Upper lobe of left lung (tissue), 6 donors: ENCODE data around the gene GTF2A2. TPM values are rescaled to one million over a fixed set of nuclear protein-coding genes. Genes with fewer than 3 reads are reported as not detected.
"Not testable (repeated sequence)": the region's sequence is repeated elsewhere in the genome, so short reads cannot be mapped to it uniquely, and the experiment has no call there.

Source experiments
- ATAC-seq, 2 donors: fragments of 200-7000 bp; cut with Tn5 transposase; one replicate each; pipeline ENCODE4 v1.9.1; 2022; ENCODE audit warnings: mild to moderate bottlenecking in 2 of 2, moderate library complexity in 2 of 2; ENCODE audit not compliant: low FRiP score in 2 of 2
- DNase-seq, 2 donors: peaks; one replicate each; pipeline ENCODE4 v3.0.0-alpha.2; 2019 to 2020
- H3K27ac ChIP-seq, 4 donors: fragments of 200-600 bp; sonication (generic); one replicate each; pipeline ENCODE4 v1.5.1; 2016 to 2019
- H3K27me3 ChIP-seq, 4 donors: fragments of 200-600 bp; sonication (generic); one replicate each; pipeline ENCODE4 v1.5.1; 2017 to 2019
- H3K36me3 ChIP-seq, 4 donors: fragments of 200-600 bp; sonication (generic); one replicate each; pipeline ENCODE4 v1.5.1; 2016 to 2019
- H3K4me1 ChIP-seq, 4 donors: fragments of 200-600 bp; sonication (generic); one replicate each; pipeline ENCODE4 v1.5.1; 2018 to 2019
- H3K4me3 ChIP-seq, 4 donors: fragments of 200-600 bp; sonication (generic); one replicate each; pipeline ENCODE4 v1.5.1; 2017 to 2019; ENCODE audit warnings: mild to moderate bottlenecking in 2 of 4, moderate library complexity in 1 of 4
- H3K9me3 ChIP-seq, 4 donors: fragments of 200-600 bp; sonication (generic); one replicate each; pipeline ENCODE4 v1.5.1; 2018 to 2019
- EP300 ChIP-seq, 4 donors: sonication (generic); formaldehyde crosslinking; IDR thresholded peaks; one replicate each; pipeline ENCODE4 v1.5.1; 2017; ENCODE audit warnings: antibody characterized with exemption in 4 of 4, control low read depth in 2 of 4
- POLR2A ChIP-seq, 4 donors: fragments of 450-650 bp; IDR thresholded peaks; one replicate each; pipeline ENCODE4 v1.5.1; 2016 to 2017; ENCODE audit warnings: antibody characterized with exemption in 4 of 4, mild to moderate bottlenecking in 2 of 4
- POLR2AphosphoS5 ChIP-seq, 2 donors: sonication (generic); formaldehyde crosslinking; IDR thresholded peaks; one replicate each; pipeline ENCODE4 v1.5.1; 2017; ENCODE audit warnings: antibody characterized with exemption in 2 of 2
- WGBS, 2 donors: methylation state at CpG; one replicate each; pipeline ENCODE4 v1.1.5; 2017 to 2018; 5-methylcytosine and 5-hydroxymethylcytosine counted together
- total RNA-seq, 6 donors: library from RNA; depleted of rRNA in 4 of 6; stranded (reverse); fragments of >200 nt in 4 of 6; gene quantifications; one replicate each; pipeline versions ENCODE4 v1.1.0 to v1.2.1, GENCODE V29; 2016 to 2021
- TF ChIP-seq, protein P1 (sequence below), 6 experiments: fragments of 450-650 bp in 4 of 6; fragments of 200-600 bp in 2 of 6; sonication (generic) in 2 of 6; IDR thresholded peaks; one replicate each; pipeline ENCODE4 v1.5.1; 2016 to 2019; ENCODE audit warnings: antibody characterized with exemption in 6 of 6
- donor health status: DM: no; HTN: no; CAD: no; lungs with moderate emphysema.
- donor health status: DM: no; HTN: yes; CAD: no; lungs with severe emphysema.

GTF2A2 gene
- total RNA-seq, 6 donors from 2014 or later, result 5.5 to 80.1 (median 30.2) TPM

DNA sequence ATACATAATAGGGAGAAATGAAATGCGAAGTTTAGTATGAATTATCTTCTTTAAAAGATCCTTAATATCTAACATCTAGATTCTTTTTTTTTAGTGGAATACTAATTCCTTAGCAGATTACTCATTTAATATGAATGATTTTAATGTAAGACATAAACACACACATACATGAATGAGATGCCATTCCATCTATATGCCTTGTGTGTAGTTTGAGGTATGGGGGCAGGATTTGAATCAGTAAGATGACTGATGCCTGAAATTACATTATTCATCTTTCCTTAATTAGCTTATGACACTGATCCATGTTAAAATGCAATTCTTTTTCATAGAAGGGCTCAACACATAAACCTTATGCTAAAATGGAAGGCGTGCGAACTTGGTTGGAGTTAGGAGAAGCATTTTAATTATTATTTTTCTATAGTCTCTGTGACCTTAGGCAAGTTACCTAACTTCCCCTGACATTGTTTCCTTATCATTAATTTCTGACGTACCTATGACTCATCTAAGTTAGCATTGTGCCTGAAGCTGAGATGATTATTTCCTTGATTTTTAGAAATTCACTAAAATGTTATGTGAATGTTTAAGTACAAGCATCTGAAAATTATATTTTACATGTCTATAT, 42.6 kb upstream of the GTF2A2 start:
- Histone ChIP-seq H3K4me3 (no peak overlapping the region), H3K36me3 (no peaks in the 10 kb centered on the region), H3K27ac (no peak overlapping the region), H3K9me3 (no peaks in the 10 kb centered on the region), H3K27me3 (no peaks in the 10 kb centered on the region), H3K4me1 (no peaks in the 10 kb centered on the region)
- TF ChIP-seq, protein P1, sequence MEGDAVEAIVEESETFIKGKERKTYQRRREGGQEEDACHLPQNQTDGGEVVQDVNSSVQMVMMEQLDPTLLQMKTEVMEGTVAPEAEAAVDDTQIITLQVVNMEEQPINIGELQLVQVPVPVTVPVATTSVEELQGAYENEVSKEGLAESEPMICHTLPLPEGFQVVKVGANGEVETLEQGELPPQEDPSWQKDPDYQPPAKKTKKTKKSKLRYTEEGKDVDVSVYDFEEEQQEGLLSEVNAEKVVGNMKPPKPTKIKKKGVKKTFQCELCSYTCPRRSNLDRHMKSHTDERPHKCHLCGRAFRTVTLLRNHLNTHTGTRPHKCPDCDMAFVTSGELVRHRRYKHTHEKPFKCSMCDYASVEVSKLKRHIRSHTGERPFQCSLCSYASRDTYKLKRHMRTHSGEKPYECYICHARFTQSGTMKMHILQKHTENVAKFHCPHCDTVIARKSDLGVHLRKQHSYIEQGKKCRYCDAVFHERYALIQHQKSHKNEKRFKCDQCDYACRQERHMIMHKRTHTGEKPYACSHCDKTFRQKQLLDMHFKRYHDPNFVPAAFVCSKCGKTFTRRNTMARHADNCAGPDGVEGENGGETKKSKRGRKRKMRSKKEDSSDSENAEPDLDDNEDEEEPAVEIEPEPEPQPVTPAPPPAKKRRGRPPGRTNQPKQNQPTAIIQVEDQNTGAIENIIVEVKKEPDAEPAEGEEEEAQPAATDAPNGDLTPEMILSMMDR (IDR thresholded peaks at IDR 0.05), result no peak
- no peak for TF ChIP-seq POLR2AphosphoS5 (IDR thresholded peaks at IDR 0.05)
- no peak for TF ChIP-seq EP300 (IDR thresholded peaks at IDR 0.05)
- no peak for TF ChIP-seq POLR2A (IDR thresholded peaks at IDR 0.05)
- DNase-seq (no peak), ATAC-seq (no peak)
- WGBS, 2 donors, result 57 to 83% methylated on average over 4 of the region's 4 CpGs

GRCh38 chr15:59698065-59698464, 40.8 kb upstream of the GTF2A2 start:
- not testable (repeated sequence) for H3K4me3 ChIP-seq, H3K36me3 ChIP-seq, DNase-seq, H3K27me3 ChIP-seq, H3K4me1 ChIP-seq, ATAC-seq, H3K27ac ChIP-seq, H3K9me3 ChIP-seq
- 71 to 75% methylated on average over 4 of the region's 4 CpGs for WGBS, 2 donors

GRCh38 chr15:59696332-59696731, 39.0 kb upstream of the GTF2A2 start:
- WGBS, 2 donors, result 85% methylated on average over 4 of the region's 4 CpGs
- Histone ChIP-seq H3K27me3 (no peaks in the 10 kb centered on the region), H3K36me3 (no peaks in the 10 kb centered on the region), H3K4me1 (no peaks in the 10 kb centered on the region), H3K4me3 (no peak overlapping the region), H3K9me3 (no peaks in the 10 kb centered on the region), H3K27ac (no peak overlapping the region)
- TF ChIP-seq POLR2AphosphoS5 (IDR thresholded peaks at IDR 0.05) (no peak), EP300 (IDR thresholded peaks at IDR 0.05) (no peak), POLR2A (IDR thresholded peaks at IDR 0.05) (no peak)
- TF ChIP-seq, protein P1 (IDR thresholded peaks at IDR 0.05), result no peak
- ATAC-seq (no peak), DNase-seq (no peak)

GRCh38 chr15:59694779-59695178, 37.5 kb upstream of the GTF2A2 start:
- Histone ChIP-seq H3K4me3 (no peak overlapping the region), H3K9me3 (no peaks in the 10 kb centered on the region), H3K36me3 (no peaks in the 10 kb centered on the region), H3K4me1 (peaks cover 0 to 5% (median 2%) of the 10 kb centered on the region in 4 donors), H3K27me3 (no peaks in the 10 kb centered on the region), H3K27ac (no peak overlapping the region)
- DNase-seq, result no peak
- TF ChIP-seq EP300 (IDR thresholded peaks at IDR 0.05) (no peak), POLR2A (IDR thresholded peaks at IDR 0.05) (no peak), POLR2AphosphoS5 (IDR thresholded peaks at IDR 0.05) (no peak)
- TF ChIP-seq, protein P1 (IDR thresholded peaks at IDR 0.05), result no peak
- ATAC-seq, result no peak
- 95 to 97% methylated on average over 1 of the region's 1 CpG for WGBS, 2 donors

DNA sequence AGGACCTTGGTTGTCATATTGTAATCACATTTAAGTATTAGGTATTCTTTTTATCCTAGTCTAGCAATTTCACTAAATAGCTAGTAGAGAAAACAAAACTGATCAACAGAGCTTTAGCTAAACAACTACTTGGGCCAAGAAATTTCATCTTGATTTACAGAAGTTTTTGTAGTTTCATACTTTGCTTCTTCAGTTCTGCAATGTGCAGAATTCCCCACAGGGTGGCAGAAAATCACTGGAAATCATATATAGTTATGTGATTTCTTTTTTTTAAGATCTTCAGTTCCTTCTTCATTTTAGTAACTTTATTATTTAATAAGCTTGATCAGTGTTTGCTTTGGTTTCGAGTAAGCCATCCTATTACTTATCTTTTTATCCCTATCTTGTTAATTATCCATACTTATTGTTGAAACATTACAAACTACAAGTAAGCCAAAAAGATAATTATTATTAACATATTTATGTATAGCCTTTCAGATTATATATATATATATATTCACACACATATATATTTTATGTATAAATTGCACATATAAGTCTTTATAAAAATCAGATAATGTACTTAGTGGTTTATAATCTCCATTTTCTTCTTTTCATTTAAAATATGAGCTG, 34.0 kb upstream of the GTF2A2 start:
- Histone ChIP-seq H3K4me1 (peaks cover 18 to 23% (median 20%) of the 10 kb centered on the region in 4 donors), H3K36me3 (peaks cover 0 to 4% (median 0%) of the 10 kb centered on the region in 4 donors), H3K27ac (no peak overlapping the region), H3K4me3 (no peak overlapping the region), H3K27me3 (no peaks in the 10 kb centered on the region), H3K9me3 (no peaks in the 10 kb centered on the region)
- DNase-seq, result peak in 1 of 2 donors; percentile 27
- TF ChIP-seq, protein P1 (IDR thresholded peaks at IDR 0.05), result peak; percentile 35 to 70 (median 48)
- TF ChIP-seq POLR2A (IDR thresholded peaks at IDR 0.05) (no peak), POLR2AphosphoS5 (IDR thresholded peaks at IDR 0.05) (no peak)
- 26 to 51% methylated on average over 1 of the region's 1 CpG for WGBS, 2 donors
- no peak for ATAC-seq
